Activated T-cell treated with anti-CD3 and anti-CD28 coated beads, Interleukin-2, amount 50 U/mL, for 24 hours (primary cell): ENCODE data around the gene PDE4D.

Source experiments
- DNase-seq: peaks from one replicate; pipeline ENCODE4 v3.0.0-alpha.2; 2020
- H3K27ac Mint-ChIP-seq: 2 replicates; pipeline ENCODE4 v1.8.0; 2020; ENCODE audit warnings: mild to moderate bottlenecking, mixed read lengths
- H3K27me3 Mint-ChIP-seq: 2 replicates; pipeline ENCODE4 v1.8.0; 2020; ENCODE audit warnings: mixed read lengths
- H3K36me3 Mint-ChIP-seq: 2 replicates; pipeline ENCODE4 v1.8.0; 2020; ENCODE audit warnings: low read depth, mixed read lengths
- H3K4me1 Mint-ChIP-seq: 2 replicates; pipeline ENCODE4 v1.8.0; 2020; ENCODE audit warnings: low read depth, mixed read lengths
- H3K4me3 Mint-ChIP-seq: 2 replicates; pipeline ENCODE4 v1.8.0; 2020; ENCODE audit warnings: mild to moderate bottlenecking, moderate library complexity, mixed read lengths
- H3K9me3 Mint-ChIP-seq: 2 replicates; pipeline ENCODE4 v1.8.0; 2020; ENCODE audit warnings: mixed read lengths

PDE4D gene

DNA sequence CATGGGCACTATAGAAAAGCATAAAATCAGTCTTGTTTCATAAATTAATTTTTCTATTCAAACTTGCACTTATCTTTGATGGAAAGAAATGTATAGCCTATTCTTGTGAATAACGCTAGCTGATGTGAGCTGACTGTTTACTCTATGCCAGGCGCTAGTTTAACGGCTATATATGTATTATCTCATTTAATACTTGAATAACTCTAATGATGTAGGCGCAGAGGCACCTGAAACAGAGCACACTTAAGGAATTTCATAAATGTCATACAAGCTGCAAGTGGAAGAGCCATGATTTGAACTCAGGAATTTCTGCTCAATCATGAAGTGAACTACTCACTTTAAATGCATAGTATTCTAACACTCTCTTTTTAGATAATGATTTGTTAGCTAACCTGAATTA is 551.8 kb downstream of the PDE4D start:
- no peak overlapping the region for H3K4me3 Mint-ChIP-seq
- no peak for DNase-seq
- H3K36me3 Mint-ChIP-seq, result no peaks in the 10 kb centered on the region
- no peaks in the 10 kb centered on the region for H3K9me3 Mint-ChIP-seq
- no peak overlapping the region for H3K27ac Mint-ChIP-seq
- H3K27me3 Mint-ChIP-seq, result peaks cover 29% of the 10 kb centered on the region
- peaks cover 2% of the 10 kb centered on the region for H3K4me1 Mint-ChIP-seq

DNA sequence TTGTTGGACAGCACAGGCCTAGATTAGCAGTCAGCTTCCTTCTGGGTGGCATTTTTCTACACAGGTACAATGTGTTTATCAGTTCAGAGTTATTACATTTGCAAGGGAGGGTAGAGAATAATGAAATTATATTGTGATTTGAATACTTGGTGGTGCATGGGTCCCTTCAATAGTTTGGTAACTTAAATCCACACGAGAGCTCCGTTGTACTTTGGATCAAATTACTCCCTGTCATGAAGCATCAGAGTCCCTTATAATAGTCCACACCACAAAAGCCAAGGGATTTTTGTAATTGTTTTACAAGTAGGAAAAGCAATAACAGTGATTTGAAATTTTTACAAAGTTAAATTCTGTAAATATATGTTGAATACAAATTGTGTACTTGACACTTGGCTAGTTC is 552.4 kb downstream of the PDE4D start:
- peaks cover 2% of the 10 kb centered on the region for H3K4me1 Mint-ChIP-seq
- H3K36me3 Mint-ChIP-seq, result no peaks in the 10 kb centered on the region

DNA sequence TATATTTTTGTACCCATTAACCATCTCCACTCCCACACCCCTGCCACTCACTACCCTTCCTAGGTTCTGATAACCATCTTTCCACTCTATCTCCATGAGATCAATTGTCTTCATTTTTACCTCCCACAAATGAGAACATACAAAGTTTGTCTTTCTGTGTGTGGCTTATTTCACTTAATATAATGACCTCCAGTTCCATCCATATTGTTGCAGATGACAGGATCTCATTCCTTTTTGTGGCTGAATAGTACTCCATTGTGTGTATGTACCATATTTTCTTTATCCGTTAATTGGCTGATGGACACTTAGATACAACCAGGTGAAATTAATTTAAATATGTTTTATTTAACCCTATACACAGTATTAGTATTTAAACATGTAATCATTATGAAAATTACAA is 552.9 kb downstream of the PDE4D start:
- Mint-ChIP-seq H3K27me3 (peaks cover 29% of the 10 kb centered on the region), H3K36me3 (no peaks in the 10 kb centered on the region), H3K9me3 (no peaks in the 10 kb centered on the region), H3K4me3 (no peak overlapping the region), H3K27ac (no peak overlapping the region), H3K4me1 (peaks cover 2% of the 10 kb centered on the region)
- no peak for DNase-seq

More for the DNA sequence above, 552.4 kb downstream of the PDE4D start:
- Mint-ChIP-seq H3K27ac (no peak overlapping the region), H3K9me3 (no peaks in the 10 kb centered on the region), H3K4me3 (no peak overlapping the region), H3K27me3 (peaks cover 29% of the 10 kb centered on the region)
- no peak for DNase-seq

DNA sequence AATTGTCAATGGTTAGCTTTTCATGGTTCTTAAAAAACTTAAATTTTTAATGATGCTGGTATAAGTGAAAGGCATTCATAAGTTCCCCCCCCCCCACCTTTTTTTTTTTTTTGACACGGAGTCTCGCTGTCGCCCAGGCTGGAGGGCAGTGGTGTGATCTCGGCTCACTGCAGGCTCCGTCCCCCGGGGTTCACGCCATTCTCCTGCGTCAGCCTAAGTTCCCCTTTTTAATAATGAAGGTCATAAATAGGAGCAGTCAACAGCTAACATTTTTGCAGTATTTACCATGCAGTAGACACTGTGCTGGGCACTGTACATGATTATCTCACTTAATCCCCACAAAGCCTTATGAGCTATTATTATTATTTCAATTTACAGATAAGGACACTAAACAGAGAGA is 556.3 kb downstream of the PDE4D start:
- Mint-ChIP-seq H3K4me3 (no peak overlapping the region), H3K4me1 (peaks cover 1% of the 10 kb centered on the region), H3K9me3 (no peaks in the 10 kb centered on the region), H3K36me3 (no peaks in the 10 kb centered on the region), H3K27ac (no peak overlapping the region), H3K27me3 (peaks cover 26% of the 10 kb centered on the region)
- DNase-seq, result no peak

DNA sequence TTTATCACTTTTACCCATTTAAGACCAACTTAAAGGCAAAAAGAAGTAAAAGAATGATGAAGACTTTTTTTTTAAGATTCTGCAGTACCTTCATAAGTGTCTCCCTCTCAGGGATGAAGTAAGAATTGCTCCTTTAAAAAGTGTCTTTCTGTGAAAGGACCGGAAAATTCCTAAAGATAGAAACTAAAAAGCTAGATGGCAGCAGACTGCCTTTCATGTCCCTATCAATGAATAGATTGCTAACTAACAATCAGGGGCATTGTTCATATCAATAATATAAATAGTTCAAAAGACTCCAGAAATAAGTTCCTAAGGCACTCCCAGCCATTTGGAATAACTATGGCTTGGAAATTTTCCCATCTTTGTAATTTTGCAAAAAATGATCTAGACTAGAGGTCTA is 558.0 kb downstream of the PDE4D start:
- no peaks in the 10 kb centered on the region for H3K4me1 Mint-ChIP-seq
- H3K36me3 Mint-ChIP-seq, result no peaks in the 10 kb centered on the region
- no peak for DNase-seq
- no peak overlapping the region for H3K27ac Mint-ChIP-seq
- no peaks in the 10 kb centered on the region for H3K9me3 Mint-ChIP-seq
- H3K27me3 Mint-ChIP-seq, result peaks cover 20% of the 10 kb centered on the region
- H3K4me3 Mint-ChIP-seq, result no peak overlapping the region

DNA sequence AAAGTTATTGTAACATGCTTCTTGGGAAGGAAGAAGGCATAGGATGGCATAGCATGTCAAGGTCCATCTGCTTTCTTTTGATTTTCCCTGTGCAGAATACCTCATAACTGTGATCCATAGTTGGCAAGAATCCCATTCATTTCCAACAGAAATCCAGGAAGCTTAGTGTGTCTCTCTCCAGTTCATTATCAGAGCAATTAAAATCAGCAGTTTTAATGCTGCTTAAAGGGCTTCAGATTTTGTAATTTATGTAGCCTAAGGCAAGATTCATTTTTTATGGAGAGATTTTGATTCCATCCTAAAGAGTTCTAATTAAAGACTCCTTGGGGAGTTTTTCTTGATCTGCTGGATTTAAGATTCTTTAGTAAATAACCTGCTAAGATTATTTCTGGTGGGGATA is 560.1 kb downstream of the PDE4D start:
- Mint-ChIP-seq H3K4me1 (no peaks in the 10 kb centered on the region), H3K4me3 (no peak overlapping the region), H3K27me3 (peaks cover 11% of the 10 kb centered on the region), H3K36me3 (no peaks in the 10 kb centered on the region), H3K27ac (no peak overlapping the region), H3K9me3 (no peaks in the 10 kb centered on the region)
- no peak for DNase-seq

DNA sequence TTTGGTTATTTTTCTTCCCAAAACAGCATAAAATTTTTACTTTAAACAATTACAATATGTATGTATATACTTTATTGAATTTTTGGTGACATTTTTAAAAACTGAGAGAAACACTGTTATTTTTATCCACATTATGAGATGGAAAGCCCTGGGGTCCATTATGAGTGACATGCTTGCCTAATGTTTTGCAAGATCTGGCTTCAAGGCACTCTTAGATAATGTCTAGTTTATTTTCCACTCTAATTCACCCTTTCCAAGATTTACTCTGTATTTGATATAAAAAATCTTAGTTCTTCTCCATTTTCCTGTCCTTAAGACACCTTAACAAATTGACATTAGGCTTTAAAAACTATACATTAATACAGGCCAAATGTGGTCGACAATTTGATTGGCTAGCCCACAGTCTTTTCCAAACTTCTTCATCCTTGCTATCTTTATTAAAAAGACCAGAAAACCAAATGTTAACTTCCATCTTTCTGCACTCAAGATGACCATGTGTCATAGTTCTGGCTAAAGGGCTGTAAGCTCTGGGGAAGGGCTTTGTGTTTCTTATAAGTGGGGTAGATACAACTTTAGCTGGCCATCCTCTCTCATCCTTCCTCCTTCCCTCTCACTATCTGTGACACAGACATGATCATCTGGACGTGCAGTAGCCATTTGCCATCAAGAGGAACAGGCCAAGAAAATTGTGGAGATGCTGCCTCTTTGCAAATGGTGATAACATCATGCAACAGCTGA is 561.1 kb downstream of the PDE4D start:
- no peak overlapping the region for H3K4me3 Mint-ChIP-seq

DNA sequence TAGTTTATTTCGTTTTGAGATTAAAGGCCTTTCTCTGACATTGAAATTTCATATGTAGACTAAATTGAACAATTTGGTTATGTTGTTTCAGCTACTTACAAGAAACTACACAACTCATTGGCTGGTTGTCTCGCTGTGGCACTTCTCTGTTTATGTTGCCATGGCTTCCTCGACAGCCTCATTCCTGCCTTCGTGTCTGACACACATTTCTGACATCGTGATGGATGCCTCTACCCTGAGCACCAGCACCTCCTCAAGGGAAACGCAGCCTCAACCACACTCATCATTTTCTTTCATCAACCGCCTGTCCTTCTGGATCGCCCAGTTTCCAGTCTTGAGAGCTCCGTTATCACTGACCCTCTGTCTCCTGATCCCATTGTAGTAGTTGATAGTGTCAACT is 562.8 kb downstream of the PDE4D start:
- H3K36me3 Mint-ChIP-seq, result no peaks in the 10 kb centered on the region
- H3K9me3 Mint-ChIP-seq, result no peaks in the 10 kb centered on the region
- H3K27ac Mint-ChIP-seq, result no peak overlapping the region
- H3K4me1 Mint-ChIP-seq, result no peaks in the 10 kb centered on the region
- peaks cover 6% of the 10 kb centered on the region for H3K27me3 Mint-ChIP-seq
- no peak for DNase-seq
- H3K4me3 Mint-ChIP-seq, result no peak overlapping the region

More for the DNA sequence above, 561.1 kb downstream of the PDE4D start:
- Mint-ChIP-seq H3K27me3 (peaks cover 8% of the 10 kb centered on the region), H3K9me3 (no peaks in the 10 kb centered on the region), H3K36me3 (no peaks in the 10 kb centered on the region), H3K27ac (no peak overlapping the region), H3K4me1 (no peaks in the 10 kb centered on the region)
- DNase-seq, result no peak

DNA sequence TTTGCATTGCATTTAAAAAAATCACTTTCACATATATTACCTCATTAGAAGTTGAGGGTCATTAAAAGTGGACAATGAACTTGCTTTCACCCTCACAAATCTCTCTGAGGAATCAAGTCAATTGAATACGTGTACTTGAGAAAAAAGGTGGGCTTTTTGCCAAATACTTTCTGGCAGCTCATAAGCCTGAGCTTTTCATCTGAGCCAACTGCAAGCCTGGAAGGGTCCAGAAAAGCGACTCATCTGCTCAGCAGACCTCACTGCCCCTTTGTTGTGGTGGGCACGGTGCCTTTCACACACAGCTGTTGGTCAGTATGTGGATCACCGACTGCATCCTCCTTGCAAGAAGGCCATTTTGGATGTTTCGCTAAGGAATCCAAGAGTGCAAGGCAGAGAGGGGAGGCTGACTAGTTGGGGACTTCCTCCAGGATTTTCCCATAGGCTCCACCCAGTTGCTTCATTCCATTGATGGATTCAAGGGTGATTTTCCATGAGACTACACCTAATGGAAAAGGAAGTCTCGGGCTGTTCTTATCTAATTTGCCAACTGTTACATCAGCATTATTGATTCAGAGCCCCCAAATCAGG is 564.7 kb downstream of the PDE4D start:
- no peak overlapping the region for H3K4me3 Mint-ChIP-seq

DNA sequence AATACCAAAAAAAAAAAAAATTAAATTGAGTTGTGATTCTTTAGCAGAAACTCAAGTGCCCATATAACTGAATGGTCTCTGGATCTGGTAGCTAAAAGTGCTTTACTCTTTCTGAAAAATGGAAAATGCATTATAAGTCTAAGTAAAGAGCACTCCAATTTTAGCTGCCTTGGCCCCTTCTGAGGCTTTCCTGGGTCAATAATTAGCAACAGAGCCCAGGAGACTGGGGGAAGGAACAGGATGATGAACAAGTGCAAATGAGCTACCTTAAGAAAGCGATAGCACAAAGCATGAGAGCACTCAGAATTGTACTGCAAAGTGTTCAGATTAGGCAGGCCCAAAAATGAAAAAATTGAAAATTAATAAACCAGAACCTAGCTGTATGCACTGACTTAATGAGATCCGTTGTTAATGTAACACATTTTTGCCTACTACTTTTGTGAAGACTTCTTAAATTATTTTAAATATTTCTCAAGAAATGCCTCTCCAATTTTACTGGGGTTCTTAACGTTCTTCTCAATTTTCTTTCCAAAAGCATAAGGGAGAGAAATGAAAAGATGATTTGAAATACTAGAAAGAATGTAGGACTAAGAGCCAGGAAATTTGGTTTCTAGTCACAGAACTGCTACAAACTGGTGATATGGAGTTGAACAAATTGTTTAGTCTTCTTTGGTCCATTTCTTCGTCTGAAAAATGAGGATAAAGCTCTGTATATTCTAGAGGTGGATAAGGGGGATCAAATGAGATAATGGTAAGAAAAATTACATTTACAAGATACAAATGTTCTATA is 566.1 kb downstream of the PDE4D start:
- Mint-ChIP-seq H3K27ac (no peak overlapping the region), H3K4me1 (no peaks in the 10 kb centered on the region), H3K9me3 (no peaks in the 10 kb centered on the region), H3K4me3 (no peak overlapping the region), H3K36me3 (no peaks in the 10 kb centered on the region), H3K27me3 (peaks cover 9% of the 10 kb centered on the region)
- no peak for DNase-seq

More for the DNA sequence above, 564.7 kb downstream of the PDE4D start:
- Mint-ChIP-seq H3K36me3 (no peaks in the 10 kb centered on the region), H3K27me3 (peaks cover 9% of the 10 kb centered on the region), H3K9me3 (no peaks in the 10 kb centered on the region), H3K27ac (no peak overlapping the region), H3K4me1 (no peaks in the 10 kb centered on the region)
- DNase-seq, result no peak

DNA sequence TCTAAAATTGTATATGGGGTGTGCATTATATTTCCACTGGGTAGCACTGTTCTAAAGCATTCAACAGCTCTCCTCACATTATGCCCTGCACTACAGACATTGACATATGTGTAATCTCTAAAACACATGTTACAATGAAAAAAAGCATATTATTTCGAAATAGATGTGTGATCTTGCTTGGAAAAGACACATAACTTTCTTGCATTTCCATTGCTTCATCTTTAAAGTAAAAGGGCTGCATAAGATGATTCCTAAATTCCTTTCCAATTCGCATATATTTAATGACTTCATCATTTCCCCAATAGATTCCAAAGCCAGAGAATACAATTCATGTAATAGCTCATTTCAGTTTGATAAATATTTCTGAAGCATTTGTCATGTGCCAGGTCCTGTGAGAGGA is 566.9 kb downstream of the PDE4D start:
- H3K4me1 Mint-ChIP-seq, result no peaks in the 10 kb centered on the region
- no peaks in the 10 kb centered on the region for H3K9me3 Mint-ChIP-seq
- peaks cover 9% of the 10 kb centered on the region for H3K27me3 Mint-ChIP-seq
- no peak for DNase-seq
- H3K36me3 Mint-ChIP-seq, result no peaks in the 10 kb centered on the region
- no peak overlapping the region for H3K4me3 Mint-ChIP-seq
- no peak overlapping the region for H3K27ac Mint-ChIP-seq

DNA sequence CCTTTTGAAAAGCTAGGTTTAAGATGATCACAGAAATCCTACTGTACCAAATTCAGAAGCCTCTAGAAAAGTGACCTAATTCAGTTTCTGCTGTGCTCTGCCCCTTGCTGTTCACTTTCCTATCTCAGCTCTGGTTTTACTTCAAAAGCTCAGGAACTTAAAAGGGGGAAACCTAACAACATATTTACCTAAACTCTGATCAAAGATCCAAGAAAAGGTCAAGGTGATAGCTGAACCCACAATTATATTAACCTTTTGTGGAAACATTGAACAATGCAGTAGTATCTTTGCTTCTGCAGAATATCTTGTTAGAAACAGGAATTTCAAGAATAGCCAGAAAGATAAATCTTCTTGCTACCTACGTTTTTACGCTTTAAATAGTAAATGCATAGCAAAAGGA is 568.5 kb downstream of the PDE4D start:
- no peaks in the 10 kb centered on the region for H3K4me1 Mint-ChIP-seq
- H3K9me3 Mint-ChIP-seq, result no peaks in the 10 kb centered on the region
- peaks cover 9% of the 10 kb centered on the region for H3K27me3 Mint-ChIP-seq
- H3K27ac Mint-ChIP-seq, result no peak overlapping the region
- no peaks in the 10 kb centered on the region for H3K36me3 Mint-ChIP-seq
- DNase-seq, result no peak
- H3K4me3 Mint-ChIP-seq, result no peak overlapping the region

DNA sequence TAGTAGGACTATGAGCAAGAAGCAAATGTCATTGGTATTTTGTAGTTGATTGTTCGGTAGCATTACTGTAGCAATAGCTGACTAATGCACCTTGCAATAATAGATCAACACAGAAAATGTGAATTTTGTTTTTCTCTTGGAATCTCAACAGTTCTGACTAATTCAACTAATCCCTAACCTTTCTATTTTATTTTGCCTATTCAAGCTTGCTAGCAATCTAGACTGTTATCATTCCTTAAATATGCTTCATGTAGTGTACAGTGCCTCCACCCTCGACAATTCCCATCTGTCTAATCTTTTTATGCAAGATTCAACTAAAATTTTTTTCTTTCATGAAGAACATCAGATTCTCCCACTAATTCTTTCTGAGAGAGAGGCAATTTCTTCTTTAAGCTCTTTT is 570.6 kb downstream of the PDE4D start:
- Mint-ChIP-seq H3K4me3 (no peak overlapping the region), H3K4me1 (no peaks in the 10 kb centered on the region), H3K27me3 (peaks cover 7% of the 10 kb centered on the region), H3K9me3 (no peaks in the 10 kb centered on the region), H3K36me3 (no peaks in the 10 kb centered on the region), H3K27ac (no peak overlapping the region)
- DNase-seq, result no peak

DNA sequence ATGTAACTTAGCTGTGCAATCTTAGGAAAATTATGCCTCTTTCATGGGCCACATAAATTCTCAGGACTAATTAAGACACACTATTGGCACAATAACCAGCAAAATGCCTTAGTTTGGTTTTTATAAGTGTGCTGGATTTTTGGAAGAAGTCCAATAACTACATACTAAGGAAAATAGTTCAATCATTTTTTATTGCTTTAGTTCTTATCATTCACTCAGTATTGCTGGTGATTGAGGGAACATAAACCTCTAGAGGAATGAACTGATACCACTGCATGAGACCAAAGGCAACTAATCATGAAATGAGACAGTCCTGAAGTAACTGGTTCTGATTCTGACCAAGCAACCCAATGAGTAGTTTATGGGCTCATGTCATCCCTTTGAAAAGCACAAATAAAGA is 571.5 kb downstream of the PDE4D start:
- no peaks in the 10 kb centered on the region for H3K4me1 Mint-ChIP-seq

DNA sequence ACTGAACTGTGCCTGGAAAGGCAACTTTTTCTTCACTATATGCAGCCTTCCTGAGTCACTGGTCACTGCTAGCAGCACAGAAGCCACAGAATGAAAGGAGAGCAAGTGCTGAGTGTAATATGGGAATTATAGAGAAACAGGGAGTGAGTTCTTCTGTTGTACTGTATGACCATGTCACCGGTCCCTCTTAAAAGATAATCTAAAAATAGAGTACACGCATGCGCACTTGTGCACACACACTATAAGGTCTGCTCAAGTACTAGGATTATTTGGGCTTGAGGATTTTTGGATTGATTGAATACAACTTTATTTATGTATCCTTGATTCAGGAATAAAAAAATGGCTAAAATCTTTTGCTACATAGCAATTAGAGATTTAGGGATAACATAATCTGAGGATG is 571.9 kb downstream of the PDE4D start:
- Mint-ChIP-seq H3K4me1 (no peaks in the 10 kb centered on the region), H3K9me3 (no peaks in the 10 kb centered on the region), H3K27ac (no peak overlapping the region), H3K27me3 (peaks cover 7% of the 10 kb centered on the region), H3K36me3 (no peaks in the 10 kb centered on the region), H3K4me3 (no peak overlapping the region)
- no peak for DNase-seq

More for the DNA sequence above, 571.5 kb downstream of the PDE4D start:
- H3K27me3 Mint-ChIP-seq, result peaks cover 7% of the 10 kb centered on the region
- no peaks in the 10 kb centered on the region for H3K36me3 Mint-ChIP-seq
- DNase-seq, result no peak
- no peaks in the 10 kb centered on the region for H3K9me3 Mint-ChIP-seq
- H3K27ac Mint-ChIP-seq, result no peak overlapping the region
- H3K4me3 Mint-ChIP-seq, result no peak overlapping the region
